K562 treated with DMSO at 1 percent for 12 hours (cell line): ENCODE results near the gene MDFIC. TPM values are rescaled to one million over a fixed set of nuclear protein-coding genes. Genes with fewer than 3 reads are reported as not detected.

Source experiments
- total RNA-seq: library from RNA; unstranded; fragments of 300-600 nt; gene quantifications from 2 replicates; pipeline ENCODE4 v1.2.3, GENCODE V29; 2022; ENCODE audit not compliant: insufficient read depth

Gene MDFIC, protein sequence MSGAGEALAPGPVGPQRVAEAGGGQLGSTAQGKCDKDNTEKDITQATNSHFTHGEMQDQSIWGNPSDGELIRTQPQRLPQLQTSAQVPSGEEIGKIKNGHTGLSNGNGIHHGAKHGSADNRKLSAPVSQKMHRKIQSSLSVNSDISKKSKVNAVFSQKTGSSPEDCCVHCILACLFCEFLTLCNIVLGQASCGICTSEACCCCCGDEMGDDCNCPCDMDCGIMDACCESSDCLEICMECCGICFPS
- total RNA-seq: not detected in 2 replicates

DNA sequence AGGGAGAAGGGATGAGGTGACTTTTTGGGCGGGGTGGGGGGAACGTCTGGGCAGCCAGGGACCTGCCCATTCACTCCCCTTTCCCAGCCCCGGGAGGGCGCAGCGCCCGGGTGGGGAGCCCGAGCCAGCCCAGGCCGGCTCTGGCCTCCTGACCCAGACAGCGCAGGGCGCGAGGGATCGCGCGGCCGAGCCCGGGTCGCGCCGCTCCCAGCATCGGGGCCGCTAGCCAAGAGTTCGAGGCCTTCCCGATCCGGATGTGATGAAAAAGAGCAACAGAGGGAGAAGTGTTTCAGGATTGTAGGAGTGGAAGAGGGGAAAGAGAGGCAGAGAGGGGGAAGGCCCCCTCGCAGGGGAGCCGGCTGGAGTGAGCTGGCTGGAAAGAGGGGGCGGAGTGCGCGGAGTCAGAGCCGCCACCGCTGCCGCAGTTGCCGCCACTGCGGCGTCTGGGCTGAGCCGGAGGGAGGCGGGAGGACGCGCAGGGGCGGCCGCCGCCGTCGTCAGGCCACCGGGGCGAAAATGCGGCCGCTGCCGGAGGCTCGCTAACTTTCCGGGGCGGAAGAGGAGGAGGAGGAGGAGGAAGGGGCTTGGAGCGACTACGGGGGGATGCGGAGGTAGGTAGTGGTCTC, at the start of gene MDFIC:
MDFIC (plus strand) TSS at position 69 of the 626 bp plus-strand sequence. CDS start 940 bp downstream, outside the sequence.

